HG03196 (cell line): ENCODE measurements around the gene FBH1.
"Not testable (repeated sequence)": the region's sequence is repeated elsewhere in the genome, so short reads cannot be mapped to it uniquely, and the experiment has no call there.

Experiments
- ATAC-seq: cut with Tn5 transposase; IDR thresholded peaks from one replicate; pipeline ENCODE4 v1.9.1; 2021; ENCODE audit not compliant: unreplicated experiment

The FBH1 gene

GRCh38 chr10:5956146-5956936, 66.3 kb downstream of the FBH1 start:
- no peak for ATAC-seq

- no peak for ATAC-seq
Measured at GRCh38 chr10:5958077-5958476, 68.0 kb downstream of the FBH1 start.

- ATAC-seq: no peak
Measured at GRCh38 chr10:5958675-5959074, 68.6 kb downstream of the FBH1 start.

- ATAC-seq: no peak
Measured at GRCh38 chr10:5959142-5959541, 69.1 kb downstream of the FBH1 start.

- no peak for ATAC-seq
Measured at GRCh38 chr10:5959581-5960069, 69.6 kb downstream of the FBH1 start.

GRCh38 chr10:5960070-5960972, 70.3 kb downstream of the FBH1 start:
- ATAC-seq: no peak

GRCh38 chr10:5960973-5961275, 70.9 kb downstream of the FBH1 start:
- not testable (repeated sequence) for ATAC-seq

GRCh38 chr10:5961405-5962100, 71.5 kb downstream of the FBH1 start:
- ATAC-seq: no peak

- not testable (repeated sequence) for ATAC-seq
Measured at GRCh38 chr10:5962358-5962940, 72.4 kb downstream of the FBH1 start.

- ATAC-seq: no peak
Measured at GRCh38 chr10:5963071-5963470, 73.0 kb downstream of the FBH1 start.

- no peak for ATAC-seq
Measured at GRCh38 chr10:5963591-5963990, 73.5 kb downstream of the FBH1 start.

GRCh38 chr10:5964736-5965135, 74.7 kb downstream of the FBH1 start:
- ATAC-seq: no peak

GRCh38 chr10:5965266-5965665, 75.2 kb downstream of the FBH1 start:
- no peak for ATAC-seq

- ATAC-seq: no peak
Measured at GRCh38 chr10:5968037-5968680, 78.1 kb downstream of the FBH1 start.

GRCh38 chr10:5968681-5969453, 78.8 kb downstream of the FBH1 start:
- no peak for ATAC-seq

GRCh38 chr10:5970066-5970465, 80.0 kb downstream of the FBH1 start:
- ATAC-seq: no peak

GRCh38 chr10:5970527-5970926, 80.5 kb downstream of the FBH1 start:
- ATAC-seq: no peak

GRCh38 chr10:5971315-5971832, 81.3 kb downstream of the FBH1 start:
- ATAC-seq: no peak

- ATAC-seq: no peak
Measured at GRCh38 chr10:5971886-5972285, 81.8 kb downstream of the FBH1 start.

- ATAC-seq: no peak
Measured at GRCh38 chr10:5973069-5973468, 83.0 kb downstream of the FBH1 start.
